Measurements from ENCODE around the gene PHAX.
"Not testable (repeated sequence)": the region's sequence is repeated elsewhere in the genome, so short reads cannot be mapped to it uniquely, and the experiment has no call there.

Gene PHAX, protein sequence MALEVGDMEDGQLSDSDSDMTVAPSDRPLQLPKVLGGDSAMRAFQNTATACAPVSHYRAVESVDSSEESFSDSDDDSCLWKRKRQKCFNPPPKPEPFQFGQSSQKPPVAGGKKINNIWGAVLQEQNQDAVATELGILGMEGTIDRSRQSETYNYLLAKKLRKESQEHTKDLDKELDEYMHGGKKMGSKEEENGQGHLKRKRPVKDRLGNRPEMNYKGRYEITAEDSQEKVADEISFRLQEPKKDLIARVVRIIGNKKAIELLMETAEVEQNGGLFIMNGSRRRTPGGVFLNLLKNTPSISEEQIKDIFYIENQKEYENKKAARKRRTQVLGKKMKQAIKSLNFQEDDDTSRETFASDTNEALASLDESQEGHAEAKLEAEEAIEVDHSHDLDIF

DNA sequence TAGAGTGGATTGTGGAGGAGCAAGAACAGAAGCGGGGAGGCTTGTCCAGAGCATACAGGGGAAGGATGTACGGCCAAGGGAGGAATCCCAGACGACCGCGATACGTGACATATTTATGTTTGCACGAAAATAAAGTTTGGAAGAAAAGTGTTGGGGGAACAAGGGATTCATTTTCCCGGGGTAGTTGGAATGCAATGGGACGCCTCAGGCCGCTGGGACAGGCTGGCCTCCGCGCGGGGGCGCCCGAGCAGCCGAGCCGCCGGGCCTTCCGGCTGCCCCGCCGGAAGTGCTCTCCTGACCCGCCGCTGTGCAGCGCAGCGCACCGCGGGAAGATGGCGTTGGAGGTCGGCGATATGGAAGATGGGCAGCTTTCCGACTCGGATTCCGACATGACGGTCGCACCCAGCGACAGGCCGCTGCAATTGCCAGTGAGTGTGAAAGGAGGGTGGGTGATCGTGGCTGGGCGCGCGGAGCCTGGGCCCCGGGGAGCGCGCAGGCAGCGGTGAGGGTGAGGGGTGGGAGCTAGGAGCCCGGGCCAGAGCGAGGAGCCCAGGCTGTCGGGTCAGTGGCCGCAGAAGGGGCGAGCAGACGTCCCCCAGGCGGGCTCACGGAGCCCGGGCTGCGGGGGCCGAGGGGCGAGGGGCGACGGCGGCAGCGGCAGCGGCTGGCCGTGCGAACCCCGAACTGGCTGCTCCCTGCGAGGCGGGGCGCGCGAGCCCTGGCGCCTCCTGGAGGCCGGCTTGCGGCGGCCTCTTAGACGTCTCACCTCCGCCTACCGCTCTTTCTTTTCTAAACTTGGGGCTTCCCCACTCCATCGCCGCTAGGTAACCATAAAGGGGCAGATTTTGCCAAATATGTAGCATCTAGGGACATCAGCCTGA is at the start of gene PHAX:
PHAX (plus strand) TSS at position 317 of the 881 bp plus-strand sequence; CDS start at position 333, 16 bp downstream.
- Histone ChIP-seq H3K36me3 (replicated peaks) (peaks cover 15% of the 10 kb centered on the region), H3K4me3 (ENCODE audit: low read depth, low read length) (peak within 1 kb of the TSS; percentile 96), H3K27ac (peak within 1 kb of the TSS; percentile 86), H3K27me3 (replicated peaks) (no peaks in the 10 kb centered on the region)
- peak; percentile 68 for DNase-seq
- TF ChIP-seq, protein P1, sequence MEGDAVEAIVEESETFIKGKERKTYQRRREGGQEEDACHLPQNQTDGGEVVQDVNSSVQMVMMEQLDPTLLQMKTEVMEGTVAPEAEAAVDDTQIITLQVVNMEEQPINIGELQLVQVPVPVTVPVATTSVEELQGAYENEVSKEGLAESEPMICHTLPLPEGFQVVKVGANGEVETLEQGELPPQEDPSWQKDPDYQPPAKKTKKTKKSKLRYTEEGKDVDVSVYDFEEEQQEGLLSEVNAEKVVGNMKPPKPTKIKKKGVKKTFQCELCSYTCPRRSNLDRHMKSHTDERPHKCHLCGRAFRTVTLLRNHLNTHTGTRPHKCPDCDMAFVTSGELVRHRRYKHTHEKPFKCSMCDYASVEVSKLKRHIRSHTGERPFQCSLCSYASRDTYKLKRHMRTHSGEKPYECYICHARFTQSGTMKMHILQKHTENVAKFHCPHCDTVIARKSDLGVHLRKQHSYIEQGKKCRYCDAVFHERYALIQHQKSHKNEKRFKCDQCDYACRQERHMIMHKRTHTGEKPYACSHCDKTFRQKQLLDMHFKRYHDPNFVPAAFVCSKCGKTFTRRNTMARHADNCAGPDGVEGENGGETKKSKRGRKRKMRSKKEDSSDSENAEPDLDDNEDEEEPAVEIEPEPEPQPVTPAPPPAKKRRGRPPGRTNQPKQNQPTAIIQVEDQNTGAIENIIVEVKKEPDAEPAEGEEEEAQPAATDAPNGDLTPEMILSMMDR (IDR thresholded peaks at IDR 0.05; ENCODE audit: low read depth, low read length, missing control alignments), result peak; percentile 73
- in situ Hi-C loops (cut with HindIII; ENCODE audit: low pct_ligation_motif_present, low sequenced_read_pairs), result no loop called here

DNA sequence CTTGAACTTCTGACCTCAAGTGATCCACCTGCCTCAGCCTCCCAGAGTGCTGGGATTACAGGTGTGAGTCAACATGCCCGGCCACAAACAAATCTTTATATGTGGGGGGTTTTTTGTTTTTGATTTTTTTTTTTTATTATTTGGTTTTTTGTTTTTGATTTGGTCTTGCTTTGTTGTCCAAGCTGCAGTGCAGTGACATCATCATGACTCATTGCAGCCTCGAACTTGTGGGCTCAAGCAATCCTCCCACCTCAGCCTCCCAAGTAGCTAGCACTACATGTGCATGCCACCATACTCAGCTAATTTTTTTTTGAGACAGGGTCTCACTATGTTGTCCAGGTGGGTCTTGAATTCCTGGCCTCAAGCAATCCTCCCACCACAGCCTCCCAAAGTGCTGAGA is 48.1 kb upstream of the PHAX start:
- in situ Hi-C loops (cut with HindIII; ENCODE audit: low pct_ligation_motif_present, low sequenced_read_pairs), result no loop called here
- no peak overlapping the region for H3K4me3 ChIP-seq (ENCODE audit: low read depth, low read length)
- H3K36me3 ChIP-seq (replicated peaks), result peaks cover 16% of the 10 kb centered on the region
- no peak for DNase-seq
- TF ChIP-seq, protein P1 (IDR thresholded peaks at IDR 0.05; ENCODE audit: low read depth, low read length, missing control alignments), result no peak
- H3K27me3 ChIP-seq (replicated peaks), result no peaks in the 10 kb centered on the region
- H3K27ac ChIP-seq, result no peak overlapping the region

DNA sequence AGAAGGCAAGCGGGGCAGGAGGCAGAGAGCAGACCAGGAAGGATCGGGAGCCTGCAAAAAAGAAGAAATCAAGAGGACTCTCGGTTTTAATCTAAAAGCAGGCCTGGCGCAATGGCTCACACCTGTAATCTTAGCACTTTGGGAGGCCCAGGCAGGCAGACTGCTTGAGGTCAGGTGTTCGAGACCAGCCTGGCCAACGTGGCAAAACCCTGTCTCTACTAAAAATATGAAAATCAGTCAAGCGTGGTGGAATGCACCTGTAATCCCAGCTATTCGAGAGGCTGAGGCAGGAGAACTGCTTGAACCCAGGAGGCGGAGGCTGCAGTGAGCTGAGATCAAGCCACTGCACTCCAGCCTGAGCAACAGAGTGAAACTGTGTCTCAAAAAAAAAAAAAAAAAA is 45.6 kb upstream of the PHAX start:
- in situ Hi-C loops (cut with HindIII; ENCODE audit: low pct_ligation_motif_present, low sequenced_read_pairs); H3K27me3 ChIP-seq (replicated peaks); DNase-seq; H3K4me3 ChIP-seq (ENCODE audit: low read depth, low read length); H3K27ac ChIP-seq: not testable (repeated sequence)
- H3K36me3 ChIP-seq (replicated peaks), result peaks cover 13% of the 10 kb centered on the region

DNA sequence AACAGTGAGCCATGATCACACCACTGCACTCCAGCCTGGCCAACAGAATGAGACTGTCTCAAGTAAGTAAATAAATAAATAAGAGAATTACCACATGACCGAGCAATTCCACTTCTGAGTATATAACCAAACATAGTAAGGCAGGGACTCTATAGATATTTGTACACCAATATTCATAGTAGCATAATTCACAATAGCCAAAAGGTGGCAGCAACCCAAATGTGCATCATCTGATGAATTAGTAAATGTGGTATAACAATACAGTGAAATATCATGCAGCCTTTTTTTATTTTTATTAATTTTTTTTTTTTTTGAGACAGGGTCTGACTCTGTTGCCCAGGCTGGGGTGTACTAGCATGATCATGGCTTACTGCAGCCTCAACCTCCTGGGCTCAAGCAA is 38.8 kb upstream of the PHAX start:
- DNase-seq, result no peak
- no peaks in the 10 kb centered on the region for H3K27me3 ChIP-seq (replicated peaks)
- no peak overlapping the region for H3K27ac ChIP-seq
- in situ Hi-C loops (cut with HindIII; ENCODE audit: low pct_ligation_motif_present, low sequenced_read_pairs), result no loop called here
- peaks cover 3% of the 10 kb centered on the region for H3K36me3 ChIP-seq (replicated peaks)
- TF ChIP-seq, protein P1 (IDR thresholded peaks at IDR 0.05; ENCODE audit: low read depth, low read length, missing control alignments), result no peak
- H3K4me3 ChIP-seq (ENCODE audit: low read depth, low read length), result no peak overlapping the region

DNA sequence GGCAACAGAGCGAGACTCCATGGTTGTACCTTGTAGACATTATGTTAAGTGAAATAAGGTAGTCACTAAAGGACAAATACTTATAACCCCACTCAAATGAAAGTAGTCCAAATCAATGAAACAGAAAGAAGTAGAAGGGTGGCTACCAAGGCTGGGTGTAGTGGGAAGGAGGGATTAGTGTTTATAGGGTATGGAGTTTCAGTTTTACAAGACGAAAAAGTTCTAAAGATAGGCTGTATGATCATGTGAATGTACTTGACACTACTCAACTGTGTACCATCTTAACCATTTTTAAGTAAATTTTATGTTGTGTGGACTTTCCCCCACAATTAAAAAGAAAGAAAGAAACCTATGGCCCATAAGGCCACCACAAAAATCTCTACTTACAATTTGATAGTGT is 37.9 kb upstream of the PHAX start:
- TF ChIP-seq, protein P1 (IDR thresholded peaks at IDR 0.05; ENCODE audit: low read depth, low read length, missing control alignments), result no peak
- in situ Hi-C loops (cut with HindIII; ENCODE audit: low pct_ligation_motif_present, low sequenced_read_pairs), result no loop called here
- peaks cover 3% of the 10 kb centered on the region for H3K36me3 ChIP-seq (replicated peaks)

DNA sequence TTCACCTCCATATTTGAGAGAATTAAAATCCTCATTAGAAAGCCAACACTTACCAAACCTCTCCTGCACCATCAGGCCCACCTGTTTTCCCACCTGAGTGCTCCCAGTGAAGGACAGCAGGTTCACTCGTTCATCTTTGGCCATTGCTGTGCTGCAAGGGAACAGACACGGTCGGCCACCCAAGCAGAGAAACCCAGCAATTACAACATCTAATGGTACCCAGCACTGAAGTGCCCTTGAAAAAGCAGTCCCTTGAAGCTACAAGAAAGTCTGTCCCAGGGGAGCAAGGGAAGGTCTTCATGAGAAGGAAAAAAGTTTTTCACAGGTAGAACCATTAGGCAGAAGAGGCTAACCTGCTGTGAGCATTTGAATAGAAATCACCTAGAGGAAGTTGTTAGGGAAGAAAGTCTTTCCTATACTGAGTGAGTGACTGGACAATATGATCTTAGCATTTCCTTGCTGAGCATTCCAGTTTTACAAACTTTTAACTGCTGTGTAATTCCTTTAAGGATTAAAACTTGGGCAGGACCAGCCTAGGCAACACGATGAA is 32.5 kb upstream of the PHAX start:
- Histone ChIP-seq H3K27me3 (replicated peaks) (no peaks in the 10 kb centered on the region), H3K36me3 (replicated peaks) (peaks cover 8% of the 10 kb centered on the region), H3K4me3 (ENCODE audit: low read depth, low read length) (no peak overlapping the region), H3K27ac (no peak overlapping the region)
- in situ Hi-C loops (cut with HindIII; ENCODE audit: low pct_ligation_motif_present, low sequenced_read_pairs), result no loop called here
- no peak for DNase-seq
- TF ChIP-seq, protein P1 (IDR thresholded peaks at IDR 0.05; ENCODE audit: low read depth, low read length, missing control alignments), result no peak

More for the DNA sequence above, 37.9 kb upstream of the PHAX start:
- no peak overlapping the region for H3K4me3 ChIP-seq (ENCODE audit: low read depth, low read length)
- no peak for DNase-seq
- H3K27ac ChIP-seq, result no peak overlapping the region
- no peaks in the 10 kb centered on the region for H3K27me3 ChIP-seq (replicated peaks)

Data from brain microvascular endothelial cell (primary cell).